Liver (tissue), 9 donors: ENCODE data around the gene RIC3. TPM values are rescaled to one million over a fixed set of nuclear protein-coding genes. Genes with fewer than 3 reads are reported as not detected.

Experiments used
- DNase-seq: peaks from one replicate; pipeline ENCODE4 v3.0.0-alpha.2; 2017; ENCODE audit warnings: low spot score
- H3K27ac ChIP-seq, 2 donors: one replicate each; pipeline ENCODE4 v1.7.0; 2013; ENCODE audit warnings: inconsistent platforms in 2 of 2, low read length in 2 of 2, control low read depth in 1 of 2, low read depth in 1 of 2, mild to moderate bottlenecking in 1 of 2
- H3K27me3 ChIP-seq, 4 donors: one replicate each; pipeline versions ENCODE4 v1.6.1 to v1.7.0; 2013; ENCODE audit warnings: low read length in 3 of 4, inconsistent platforms in 1 of 4, mild to moderate bottlenecking in 1 of 4, moderate library complexity in 1 of 4; ENCODE audit not compliant: control insufficient read depth in 4 of 4, insufficient read depth in 4 of 4
- H3K36me3 ChIP-seq, 4 donors: one replicate each; pipeline versions ENCODE4 v1.6.1 to v1.7.0; 2013; ENCODE audit warnings: low read length in 3 of 4, mild to moderate bottlenecking in 3 of 4, low read depth in 1 of 4, moderate library complexity in 1 of 4; ENCODE audit not compliant: control insufficient read depth in 4 of 4, insufficient read depth in 3 of 4
- H3K4me1 ChIP-seq, 4 donors: one replicate each; pipeline versions ENCODE4 v1.6.1 to v1.7.0; 2013; ENCODE audit warnings: low read length in 3 of 4, mild to moderate bottlenecking in 3 of 4, moderate library complexity in 1 of 4; ENCODE audit not compliant: control insufficient read depth in 4 of 4, insufficient read depth in 4 of 4
- H3K4me3 ChIP-seq, 3 donors: one replicate each; pipeline versions ENCODE4 v1.6.1 to v1.7.0; 2013; ENCODE audit warnings: low read length in 3 of 3, control low read depth in 1 of 3, low read depth in 1 of 3, mild to moderate bottlenecking in 1 of 3
- H3K9ac ChIP-seq, 2 donors: one replicate each; pipeline ENCODE4 v1.7.0; 2013; ENCODE audit warnings: low read length in 2 of 2, mild to moderate bottlenecking in 2 of 2, moderate library complexity in 2 of 2, control low read depth in 1 of 2, low read depth in 1 of 2
- H3K9me3 ChIP-seq, 4 donors: one replicate each; pipeline versions ENCODE4 v1.6.1 to v1.7.0; 2013; ENCODE audit warnings: low read length in 3 of 4; ENCODE audit not compliant: control insufficient read depth in 4 of 4
- EGR1 ChIP-seq, 2 donors: IDR thresholded peaks; 2 replicates each; pipeline ENCODE4 v1.6.1; 2016 to 2018; ENCODE audit warnings: antibody characterized with exemption in 2 of 2, low read depth in 2 of 2
- FOXA1 ChIP-seq: IDR thresholded peaks from 2 replicates; pipeline ENCODE4 v1.6.1; 2016; ENCODE audit warnings: antibody characterized with exemption
- FOXA2 ChIP-seq: IDR thresholded peaks from 2 replicates; pipeline ENCODE4 v1.6.1; 2016; ENCODE audit warnings: antibody characterized with exemption
- GABPA ChIP-seq, 2 donors: IDR thresholded peaks in 1 of 2; conservative IDR thresholded peaks in 1 of 2; 2 replicates each; pipeline ENCODE4 v1.6.1; 2016; ENCODE audit warnings: antibody characterized with exemption in 2 of 2, mild to moderate bottlenecking in 1 of 2, moderate library complexity in 1 of 2
- HNF4A ChIP-seq, 2 donors: conservative IDR thresholded peaks; 2 replicates each; pipeline ENCODE4 v1.6.1; 2016; ENCODE audit warnings: antibody characterized with exemption in 2 of 2, mild to moderate bottlenecking in 2 of 2
- HNF4G ChIP-seq: IDR thresholded peaks from 2 replicates; pipeline ENCODE4 v1.6.1; 2016; ENCODE audit warnings: antibody characterized with exemption
- JUND ChIP-seq, 2 donors: IDR thresholded peaks; 2 replicates each; pipeline ENCODE4 v1.6.1; 2016; ENCODE audit warnings: antibody characterized with exemption in 2 of 2
- NR2F2 ChIP-seq: IDR thresholded peaks from 2 replicates; pipeline ENCODE4 v1.6.1; 2016; ENCODE audit warnings: antibody characterized with exemption
- RAD21 ChIP-seq, 2 donors: IDR thresholded peaks; 2 replicates each; pipeline ENCODE4 v1.6.1; 2016; ENCODE audit warnings: antibody characterized with exemption in 2 of 2, mild to moderate bottlenecking in 2 of 2
- RXRA ChIP-seq, 2 donors: IDR thresholded peaks; 2 replicates each; pipeline ENCODE4 v1.6.1; 2017 to 2018; ENCODE audit warnings: antibody characterized with exemption in 2 of 2, mild to moderate bottlenecking in 1 of 2
- SP1 ChIP-seq: IDR thresholded peaks from 2 replicates; pipeline ENCODE4 v1.6.1; 2018; ENCODE audit warnings: antibody characterized with exemption, mild to moderate bottlenecking
- TAF1 ChIP-seq: conservative IDR thresholded peaks from 2 replicates; pipeline ENCODE4 v1.6.1; 2016; ENCODE audit warnings: antibody characterized with exemption, mild to moderate bottlenecking
- WGBS: extraction: QIAGEN DNeasy Blood & Tissue Kit; methylation state at CpG from one replicate; pipeline ENCODE4 v1.1.7; 2013; 5-methylcytosine and 5-hydroxymethylcytosine counted together
- polyA plus RNA-seq, 2 donors: library from polyadenylated mRNA; stranded (reverse) in 1 of 2; unstranded in 1 of 2; fragments of 200-250 nt in 1 of 2; fragments of >200 nt in 1 of 2; fragmentation: Nextera tagmentation in 1 of 2; extraction: Ambion mirVana in 1 of 2; gene quantifications; one replicate each; pipeline versions ENCODE4 v1.2.1 to v1.2.3, GENCODE V29; 2013 to 2015
- total RNA-seq, 2 donors: library from RNA; depleted of rRNA; stranded (reverse); fragments of >200 nt; gene quantifications; one replicate each; pipeline ENCODE4 v1.2.3, GENCODE V29; 2014
- TF ChIP-seq, protein P1 (sequence below): IDR thresholded peaks from 2 replicates; pipeline ENCODE4 v1.6.1; 2016; ENCODE audit warnings: antibody characterized with exemption
- TF ChIP-seq, protein P2 (sequence below): fragments of 150-350 bp; IDR thresholded peaks from 2 replicates; pipeline ENCODE4 v1.5.1; 2017; ENCODE audit warnings: improper control_type of control experiment, low read depth, low read length; ENCODE audit not compliant: missing input control
- TF ChIP-seq, protein P3 (sequence below): IDR thresholded peaks from 2 replicates; pipeline ENCODE4 v1.6.1; 2016; ENCODE audit warnings: antibody characterized with exemption
- TF ChIP-seq, protein P4 (sequence below): IDR thresholded peaks from 2 replicates; pipeline ENCODE4 v1.6.1; 2016; ENCODE audit warnings: antibody characterized with exemption
- donor health status: healthy.
- donor health status: healthy.
- donor health status: healthy.
- donor health status: healthy.
- donor health status: healthy.

The RIC3 gene
- total and polyA plus RNA-seq, 4 donors: 0.89 to 9.8 (median 4.5) TPM

GRCh38 chr11:8067929-8068575 lies 100.8 kb downstream of the RIC3 start:
- WGBS: 71% methylated on average over 13 of the region's 13 CpGs
- Histone ChIP-seq H3K27ac (peak overlapping the region; percentile 75 to 85), H3K27me3 (no peaks in the 10 kb centered on the region), H3K9ac (no peak overlapping the region), H3K4me1 (peaks cover 4 to 17% (median 14%) of the 10 kb centered on the region in 4 donors), H3K36me3 (no peaks in the 10 kb centered on the region), H3K4me3 (no peak overlapping the region), H3K9me3 (no peaks in the 10 kb centered on the region)
- TF ChIP-seq TAF1: no peak
- no peak for TF ChIP-seq HNF4A (conservative IDR thresholded peaks at IDR 0.05)
- no peak for TF ChIP-seq FOXA2
- no peak for TF ChIP-seq SP1
- TF ChIP-seq, protein P1, sequence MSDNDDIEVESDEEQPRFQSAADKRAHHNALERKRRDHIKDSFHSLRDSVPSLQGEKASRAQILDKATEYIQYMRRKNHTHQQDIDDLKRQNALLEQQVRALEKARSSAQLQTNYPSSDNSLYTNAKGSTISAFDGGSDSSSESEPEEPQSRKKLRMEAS: no peak
- TF ChIP-seq, protein P2, sequence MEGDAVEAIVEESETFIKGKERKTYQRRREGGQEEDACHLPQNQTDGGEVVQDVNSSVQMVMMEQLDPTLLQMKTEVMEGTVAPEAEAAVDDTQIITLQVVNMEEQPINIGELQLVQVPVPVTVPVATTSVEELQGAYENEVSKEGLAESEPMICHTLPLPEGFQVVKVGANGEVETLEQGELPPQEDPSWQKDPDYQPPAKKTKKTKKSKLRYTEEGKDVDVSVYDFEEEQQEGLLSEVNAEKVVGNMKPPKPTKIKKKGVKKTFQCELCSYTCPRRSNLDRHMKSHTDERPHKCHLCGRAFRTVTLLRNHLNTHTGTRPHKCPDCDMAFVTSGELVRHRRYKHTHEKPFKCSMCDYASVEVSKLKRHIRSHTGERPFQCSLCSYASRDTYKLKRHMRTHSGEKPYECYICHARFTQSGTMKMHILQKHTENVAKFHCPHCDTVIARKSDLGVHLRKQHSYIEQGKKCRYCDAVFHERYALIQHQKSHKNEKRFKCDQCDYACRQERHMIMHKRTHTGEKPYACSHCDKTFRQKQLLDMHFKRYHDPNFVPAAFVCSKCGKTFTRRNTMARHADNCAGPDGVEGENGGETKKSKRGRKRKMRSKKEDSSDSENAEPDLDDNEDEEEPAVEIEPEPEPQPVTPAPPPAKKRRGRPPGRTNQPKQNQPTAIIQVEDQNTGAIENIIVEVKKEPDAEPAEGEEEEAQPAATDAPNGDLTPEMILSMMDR: no peak
- TF ChIP-seq RXRA (IDR thresholded peaks at IDR 0.05): no peak
- TF ChIP-seq, protein P3, sequence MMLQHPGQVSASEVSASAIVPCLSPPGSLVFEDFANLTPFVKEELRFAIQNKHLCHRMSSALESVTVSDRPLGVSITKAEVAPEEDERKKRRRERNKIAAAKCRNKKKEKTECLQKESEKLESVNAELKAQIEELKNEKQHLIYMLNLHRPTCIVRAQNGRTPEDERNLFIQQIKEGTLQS: no peak
- TF ChIP-seq, protein P4, sequence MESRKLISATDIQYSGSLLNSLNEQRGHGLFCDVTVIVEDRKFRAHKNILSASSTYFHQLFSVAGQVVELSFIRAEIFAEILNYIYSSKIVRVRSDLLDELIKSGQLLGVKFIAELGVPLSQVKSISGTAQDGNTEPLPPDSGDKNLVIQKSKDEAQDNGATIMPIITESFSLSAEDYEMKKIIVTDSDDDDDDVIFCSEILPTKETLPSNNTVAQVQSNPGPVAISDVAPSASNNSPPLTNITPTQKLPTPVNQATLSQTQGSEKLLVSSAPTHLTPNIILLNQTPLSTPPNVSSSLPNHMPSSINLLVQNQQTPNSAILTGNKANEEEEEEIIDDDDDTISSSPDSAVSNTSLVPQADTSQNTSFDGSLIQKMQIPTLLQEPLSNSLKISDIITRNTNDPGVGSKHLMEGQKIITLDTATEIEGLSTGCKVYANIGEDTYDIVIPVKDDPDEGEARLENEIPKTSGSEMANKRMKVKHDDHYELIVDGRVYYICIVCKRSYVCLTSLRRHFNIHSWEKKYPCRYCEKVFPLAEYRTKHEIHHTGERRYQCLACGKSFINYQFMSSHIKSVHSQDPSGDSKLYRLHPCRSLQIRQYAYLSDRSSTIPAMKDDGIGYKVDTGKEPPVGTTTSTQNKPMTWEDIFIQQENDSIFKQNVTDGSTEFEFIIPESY: no peak
- TF ChIP-seq NR2F2: no peak
- TF ChIP-seq EGR1 (IDR thresholded peaks at IDR 0.05; ENCODE audit: low read depth in 2 of 2): no peak
- TF ChIP-seq GABPA (IDR thresholded peaks at IDR 0.05 in 1 of 2, conservative IDR thresholded peaks at IDR 0.05 in 1 of 2): no peak
- DNase-seq: no peak

DNA sequence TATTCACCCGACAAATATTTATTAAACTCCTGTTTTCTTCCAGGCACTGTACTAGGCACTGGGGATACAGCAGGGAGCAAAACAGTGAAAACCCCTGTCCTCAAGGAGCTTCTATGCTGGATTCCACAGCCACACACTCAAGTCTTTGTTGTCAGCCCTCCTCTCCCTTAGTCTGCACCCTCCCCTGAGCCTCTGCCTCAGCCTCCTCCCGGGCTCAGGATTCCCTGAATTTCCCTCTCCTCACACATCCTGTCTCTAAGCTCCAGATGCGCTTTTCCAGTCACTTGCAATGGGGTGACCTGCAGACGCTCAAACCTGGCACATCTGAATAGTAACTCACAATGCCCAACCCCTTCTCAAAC lies 101.3 kb downstream of the RIC3 start:
- TF ChIP-seq, protein P2: no peak
- no peak for TF ChIP-seq FOXA1
- TF ChIP-seq HNF4G: no peak
- TF ChIP-seq, protein P3: no peak
- TF ChIP-seq, protein P1: no peak
- no peak for TF ChIP-seq TAF1
- TF ChIP-seq RXRA (IDR thresholded peaks at IDR 0.05): no peak
- TF ChIP-seq FOXA2: no peak
- TF ChIP-seq SP1: no peak
- TF ChIP-seq HNF4A (conservative IDR thresholded peaks at IDR 0.05): no peak
- no peak for TF ChIP-seq RAD21 (IDR thresholded peaks at IDR 0.05)
- no peak for TF ChIP-seq JUND (IDR thresholded peaks at IDR 0.05)
- TF ChIP-seq GABPA (IDR thresholded peaks at IDR 0.05 in 1 of 2, conservative IDR thresholded peaks at IDR 0.05 in 1 of 2): no peak
- no peak for TF ChIP-seq EGR1 (IDR thresholded peaks at IDR 0.05; ENCODE audit: low read depth in 2 of 2)
- TF ChIP-seq NR2F2: no peak
- no peak for DNase-seq
- Histone ChIP-seq H3K4me1 (peaks cover 4 to 17% (median 14%) of the 10 kb centered on the region in 4 donors), H3K27ac (no peak overlapping the region), H3K4me3 (no peak overlapping the region), H3K9me3 (no peaks in the 10 kb centered on the region), H3K27me3 (no peaks in the 10 kb centered on the region), H3K9ac (no peak overlapping the region), H3K36me3 (no peaks in the 10 kb centered on the region)
- WGBS: 90% methylated on average over 4 of the region's 4 CpGs
